Mesenteric fat pad (tissue), 1 donor: ENCODE data around the gene OCEL1. TPM values are rescaled to one million over a fixed set of nuclear protein-coding genes. Genes with fewer than 3 reads are reported as not detected.

Experiments
- DNase-seq: peaks from one replicate; pipeline ENCODE4 v3.0.0-alpha.2; 2020; ENCODE audit warnings: low spot score
- total RNA-seq: library from RNA; stranded (reverse); fragmentation: NEBNext Ultra II Directional; extraction: Animal tissue kit (Norgen Biotek cat#: 25700); gene quantifications from one replicate; pipeline ENCODE4 v1.2.1, GENCODE V29; 2021
- donor health status: DM: yes; HTN: yes; CAD: no.

The OCEL1 gene
- total RNA-seq, 1 donor from 2014 or later: 29.0 TPM

DNA sequence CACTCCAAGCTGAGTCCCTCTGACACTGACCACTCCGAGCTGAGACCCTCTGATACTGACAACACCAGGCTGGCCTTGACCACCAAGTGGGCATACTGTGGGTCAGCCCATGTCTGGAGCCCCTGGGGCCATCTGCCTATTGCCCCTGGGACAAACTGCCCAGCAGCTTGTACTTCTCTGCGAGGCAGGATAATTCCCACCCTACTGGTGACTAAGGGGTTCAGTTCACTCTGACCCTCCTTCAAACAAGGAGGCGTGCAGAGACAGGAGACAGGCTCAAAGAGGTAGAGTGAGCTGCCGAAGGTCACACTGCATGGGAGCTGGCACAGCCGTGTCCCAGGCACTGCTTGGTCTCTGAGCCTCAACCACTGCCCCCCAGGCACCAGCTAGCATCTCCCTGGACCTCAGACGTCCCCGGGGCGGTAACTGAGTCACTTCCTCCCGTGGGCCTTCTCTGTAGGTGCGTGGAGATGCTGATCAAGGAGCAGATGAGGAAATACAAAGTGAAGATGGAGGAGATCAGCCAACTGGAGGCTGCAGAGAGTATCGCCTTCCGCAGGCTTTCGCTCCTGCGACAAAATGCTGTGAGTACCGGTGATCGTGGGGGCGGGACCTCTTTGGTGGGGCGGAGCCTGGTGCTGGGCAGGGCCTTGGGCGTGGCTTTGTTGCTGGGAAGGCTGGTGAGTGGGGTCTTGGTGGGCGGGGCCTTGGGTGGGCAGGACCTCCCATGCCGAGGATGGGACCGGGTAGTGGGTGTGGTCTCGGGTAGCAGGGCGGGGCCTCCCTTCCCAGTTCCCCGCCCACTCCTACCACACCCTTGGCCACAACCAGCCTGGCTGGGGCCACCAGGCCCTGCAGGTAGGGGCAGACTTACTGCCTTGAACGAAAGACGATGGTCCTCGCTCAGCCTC, 16.6 kb upstream of the OCEL1 start:
- DNase-seq: no peak

DNA sequence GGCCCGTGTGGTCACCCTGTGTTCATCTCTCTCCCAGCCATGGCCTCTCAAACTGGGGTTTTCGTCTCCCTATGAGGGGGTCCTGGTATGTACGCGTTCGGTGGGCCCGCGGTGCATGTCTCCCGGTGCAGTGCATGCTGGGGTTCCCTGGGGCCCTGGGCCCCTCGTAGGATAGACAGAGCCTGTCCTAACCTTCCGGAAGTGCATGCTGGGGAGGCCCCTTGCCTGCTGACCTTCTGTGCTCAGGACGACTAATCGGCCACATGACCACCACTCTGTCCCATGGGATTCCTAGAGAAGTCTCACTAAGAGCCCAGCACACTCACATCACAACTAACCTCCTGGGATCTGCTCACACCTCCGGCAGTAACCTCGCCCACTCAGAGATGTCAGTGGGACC, 15.7 kb upstream of the OCEL1 start:
- DNase-seq: no peak

DNA sequence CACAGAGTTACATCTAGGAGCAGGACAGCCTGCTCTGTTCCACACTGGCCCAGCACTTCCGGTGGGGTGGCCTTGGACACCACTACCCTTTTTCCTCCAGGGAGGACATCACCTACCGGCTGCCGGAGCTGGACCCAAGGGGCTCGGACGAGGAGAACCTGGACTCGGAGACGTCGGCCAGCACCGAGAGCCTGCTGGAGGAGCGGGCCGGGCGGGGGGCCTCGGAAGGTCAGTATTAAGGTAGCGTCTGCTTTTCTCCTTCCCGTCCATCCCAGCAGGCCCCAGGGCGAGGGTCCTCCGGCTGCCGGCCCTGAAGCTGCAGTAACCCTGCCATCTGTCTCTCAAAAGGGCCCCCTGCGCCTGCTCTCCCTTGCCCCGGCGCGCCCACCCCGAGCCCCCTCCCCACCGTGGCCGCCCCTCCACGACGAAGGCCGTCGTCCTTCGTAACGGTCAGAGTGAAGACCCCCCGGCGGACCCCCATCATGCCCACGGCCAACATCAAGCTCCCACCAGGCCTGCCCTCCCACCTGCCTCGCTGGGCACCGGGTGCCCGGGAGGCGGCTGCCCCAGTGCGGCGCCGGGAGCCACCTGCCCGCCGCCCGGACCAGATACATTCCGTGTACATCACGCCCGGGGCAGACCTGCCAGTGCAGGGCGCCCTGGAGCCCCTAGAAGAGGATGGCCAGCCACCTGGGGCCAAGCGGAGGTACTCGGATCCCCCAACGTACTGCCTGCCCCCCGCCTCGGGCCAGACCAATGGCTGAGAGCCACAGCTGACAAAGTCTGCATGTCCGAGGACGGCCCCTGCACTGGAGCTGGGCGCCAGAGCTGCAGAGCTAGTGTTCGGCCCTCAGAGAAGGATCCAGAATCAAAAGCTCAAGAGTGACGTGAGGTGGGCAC, 14.2 kb upstream of the OCEL1 start:
- DNase-seq: no peak

DNA sequence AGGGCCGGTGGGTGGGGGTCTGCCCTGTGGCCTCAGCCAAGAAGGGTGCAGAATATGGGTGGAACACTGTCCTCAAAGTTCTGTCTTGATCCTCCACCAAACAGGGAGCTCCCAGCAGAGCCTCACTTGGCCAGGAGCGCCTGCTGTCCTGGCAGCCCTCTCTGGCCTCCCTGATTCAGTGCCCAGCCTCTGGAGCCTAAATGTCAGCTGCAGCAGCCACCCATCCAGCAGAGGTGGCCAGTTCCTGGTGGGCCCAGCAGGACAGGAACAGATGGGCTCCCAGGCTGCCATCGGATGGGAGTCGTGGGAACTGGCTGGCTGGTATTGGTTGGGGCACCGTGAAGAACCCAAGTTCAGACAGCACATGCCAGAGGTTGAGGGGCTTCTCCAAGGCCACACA, 12.7 kb upstream of the OCEL1 start:
- no peak for DNase-seq

DNA sequence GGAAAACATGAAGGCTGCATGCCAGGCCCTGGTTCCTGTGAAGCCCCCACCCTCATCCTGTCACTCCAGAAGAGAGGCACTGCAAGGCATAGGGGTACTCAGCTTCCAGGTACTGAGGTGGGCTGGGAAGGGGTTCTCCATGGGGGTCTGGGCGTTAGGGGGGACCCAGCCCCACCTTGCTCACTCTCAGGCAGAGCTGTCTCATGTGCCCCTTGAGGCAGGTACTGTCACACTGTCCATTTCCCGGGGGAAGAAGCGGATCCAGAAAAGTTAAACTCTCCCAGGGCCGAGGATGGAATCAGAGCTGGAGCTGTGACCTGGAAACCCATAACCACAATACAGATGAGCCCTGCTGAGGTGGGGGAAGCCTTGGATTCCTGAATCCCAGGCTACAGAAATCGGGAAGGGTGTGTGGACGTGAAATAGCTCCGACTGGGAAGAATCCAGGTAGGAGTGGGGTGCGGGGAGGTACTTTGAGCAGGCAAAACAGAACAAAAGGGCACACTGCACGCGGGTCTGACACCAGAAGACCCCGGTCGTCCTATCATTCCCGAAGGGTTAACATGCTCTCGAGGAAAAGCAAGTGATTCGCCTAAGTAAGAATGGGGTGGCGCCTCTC, 11.4 kb upstream of the OCEL1 start:
- DNase-seq: no peak

DNA sequence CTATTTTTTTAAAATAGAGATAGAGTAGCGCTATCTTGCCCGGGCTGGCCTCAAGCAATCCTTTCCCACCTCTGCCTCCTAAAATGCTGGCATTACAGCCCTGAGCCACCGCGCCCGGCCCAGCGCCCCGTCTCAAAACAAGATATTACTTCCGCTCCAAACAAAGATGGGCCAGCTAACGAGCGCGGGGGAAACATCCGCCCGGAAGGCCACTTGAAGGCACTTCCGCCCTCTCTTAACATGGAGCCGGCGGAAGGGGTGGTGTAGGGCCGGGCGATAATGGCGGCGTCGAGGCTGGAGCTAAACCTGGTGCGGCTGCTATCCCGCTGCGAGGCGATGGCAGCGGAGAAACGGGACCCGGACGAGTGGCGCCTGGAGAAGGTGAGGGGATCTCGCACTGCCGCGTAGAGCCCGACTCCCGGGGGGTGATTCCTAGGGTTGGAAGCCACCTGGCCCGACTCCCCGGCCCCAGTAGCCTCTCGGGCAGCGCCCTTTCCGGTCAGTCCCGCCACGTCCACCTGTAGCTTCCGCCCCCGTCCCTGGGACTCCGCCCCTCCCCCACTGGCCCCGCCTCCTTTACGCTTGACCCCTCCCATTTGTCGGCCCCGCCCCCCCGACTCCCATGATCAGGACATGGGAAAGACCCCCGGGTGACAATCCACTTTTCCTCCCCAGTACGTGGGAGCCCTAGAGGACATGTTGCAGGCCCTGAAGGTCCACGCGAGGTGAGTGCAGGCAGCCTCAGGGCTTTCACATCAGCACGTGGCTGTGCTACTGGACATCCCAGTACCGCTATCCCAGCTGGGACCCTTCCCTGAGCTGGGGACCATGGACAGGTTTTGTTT, 10.7 kb upstream of the OCEL1 start, which contains the start of gene USE1:
Gene USE1 (plus strand): TSS at position 231 of the 845 bp plus-strand sequence. CDS start 49 bp downstream, at position 280.
- peak; percentile 96 for DNase-seq

DNA sequence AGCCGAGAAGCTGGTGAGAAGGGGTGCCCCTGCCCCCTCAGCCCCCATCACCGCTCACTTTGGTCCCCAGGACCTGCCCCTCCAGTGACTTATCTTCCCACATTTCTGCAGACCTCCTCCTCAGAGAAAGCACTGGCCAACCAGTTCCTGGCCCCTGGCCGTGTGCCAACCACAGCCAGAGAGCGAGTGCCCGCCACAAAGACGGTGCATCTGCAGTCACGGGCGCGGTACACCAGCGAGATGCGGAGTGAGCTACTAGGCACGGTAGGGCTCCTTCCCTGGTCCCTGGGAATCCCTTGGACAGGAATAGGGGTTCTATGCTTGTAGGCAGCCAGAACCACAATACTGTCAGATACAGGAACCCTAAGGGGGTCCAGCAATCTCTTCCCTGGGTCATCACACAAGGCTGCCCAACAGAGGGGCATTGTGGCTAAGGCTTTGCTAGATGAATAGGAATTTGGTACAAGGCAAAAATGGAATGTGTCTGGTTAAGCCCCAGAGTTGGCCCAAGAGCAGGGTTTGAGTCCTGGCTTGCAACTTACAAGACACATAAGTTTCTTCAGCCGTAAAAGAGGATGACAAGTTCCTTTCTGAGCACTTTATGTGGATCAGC, 9.9 kb upstream of the OCEL1 start:
- no peak for DNase-seq

DNA sequence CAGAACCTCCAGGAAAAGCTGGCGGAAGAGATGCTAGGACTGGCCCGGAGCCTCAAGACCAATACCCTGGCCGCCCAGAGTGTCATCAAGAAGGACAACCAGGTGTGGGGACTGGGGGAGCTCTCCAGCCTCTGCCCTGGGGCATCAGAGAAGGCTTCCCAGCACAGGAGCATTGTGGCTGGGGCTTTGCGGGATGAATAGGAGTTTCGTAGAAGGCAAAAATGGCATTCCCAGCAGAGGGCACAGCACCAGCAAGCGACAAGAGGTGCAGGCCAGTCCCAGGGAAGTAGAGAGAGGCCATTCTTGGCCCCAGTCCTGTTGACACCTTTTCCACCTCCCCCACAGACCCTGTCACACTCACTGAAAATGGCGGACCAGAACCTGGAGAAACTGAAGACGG, 6.7 kb upstream of the OCEL1 start:
- no peak for DNase-seq

DNA sequence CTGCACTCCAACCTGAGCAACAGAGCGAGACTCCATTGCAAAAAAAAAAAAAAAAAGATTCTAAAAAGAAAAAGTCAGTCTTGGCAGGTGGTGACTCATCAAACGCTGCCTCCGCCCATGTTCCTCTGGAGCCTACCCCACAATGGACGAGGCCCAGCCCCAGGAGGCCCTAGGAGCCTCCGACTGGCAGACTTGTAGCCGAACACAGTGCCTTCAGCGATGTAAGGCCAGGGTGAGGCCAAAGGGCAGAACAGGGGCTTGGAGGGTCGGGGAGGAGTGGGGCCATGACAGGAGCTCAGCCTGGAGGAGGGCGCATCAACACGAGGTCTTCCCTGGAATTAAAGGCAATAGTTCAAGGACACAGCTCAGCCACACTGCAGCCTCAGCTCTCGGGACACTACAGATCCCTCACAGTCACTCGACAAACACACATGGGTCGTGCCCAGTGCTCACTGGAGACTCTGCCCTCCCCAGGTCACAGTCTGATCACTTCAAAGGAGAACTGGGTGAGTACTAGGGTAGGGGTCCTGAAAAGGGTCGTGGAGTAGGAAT, 5.7 kb upstream of the OCEL1 start:
- DNase-seq: no peak

DNA sequence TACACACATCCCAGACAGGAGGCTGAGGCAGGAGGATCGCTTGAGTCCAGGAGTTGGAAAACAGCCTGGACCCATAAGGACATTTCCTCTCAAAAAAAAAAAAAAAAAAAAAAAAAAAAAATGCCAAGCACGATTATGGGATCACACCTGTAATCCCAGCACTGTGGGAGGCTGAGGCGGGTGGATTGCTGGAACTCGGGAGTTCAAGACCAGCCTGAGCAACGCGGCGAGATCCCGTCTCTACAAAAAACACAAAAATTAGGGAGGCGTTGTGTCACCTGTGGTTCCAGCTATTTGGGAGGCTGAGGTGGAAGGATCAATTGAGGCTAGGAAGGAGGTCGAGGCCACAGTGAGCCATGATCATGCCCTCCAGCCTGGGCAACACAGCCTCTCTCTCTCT, 973 bp upstream of the OCEL1 start:
- no peak for DNase-seq

DNA sequence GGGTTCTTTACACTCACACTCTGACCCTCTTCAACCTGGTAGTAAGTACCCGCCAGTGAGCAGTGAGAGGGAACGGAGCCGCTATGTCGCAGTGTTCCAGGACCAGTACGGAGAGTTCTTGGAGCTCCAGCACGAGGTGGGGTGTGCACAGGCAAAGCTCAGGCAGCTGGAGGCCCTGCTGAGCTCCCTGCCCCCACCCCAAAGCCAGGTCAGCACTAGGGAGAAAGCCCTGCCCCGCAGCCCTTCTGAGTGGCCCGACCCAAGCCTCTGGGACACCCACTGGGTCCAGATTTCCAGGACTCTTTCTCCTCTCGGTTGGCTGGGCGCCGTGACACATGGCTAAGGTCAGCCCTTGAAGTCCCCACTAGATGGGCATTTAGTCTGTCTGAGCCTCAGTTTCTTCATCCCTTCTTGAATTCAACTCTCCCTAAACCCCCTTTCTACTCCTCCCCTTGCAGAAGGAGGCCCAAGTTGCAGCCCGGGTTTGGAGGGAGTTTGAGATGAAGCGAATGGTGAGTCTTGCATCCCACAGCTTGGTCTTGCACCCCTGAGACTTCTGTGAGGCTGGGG, 1.9 kb downstream of the OCEL1 start:
- no peak for DNase-seq

DNA sequence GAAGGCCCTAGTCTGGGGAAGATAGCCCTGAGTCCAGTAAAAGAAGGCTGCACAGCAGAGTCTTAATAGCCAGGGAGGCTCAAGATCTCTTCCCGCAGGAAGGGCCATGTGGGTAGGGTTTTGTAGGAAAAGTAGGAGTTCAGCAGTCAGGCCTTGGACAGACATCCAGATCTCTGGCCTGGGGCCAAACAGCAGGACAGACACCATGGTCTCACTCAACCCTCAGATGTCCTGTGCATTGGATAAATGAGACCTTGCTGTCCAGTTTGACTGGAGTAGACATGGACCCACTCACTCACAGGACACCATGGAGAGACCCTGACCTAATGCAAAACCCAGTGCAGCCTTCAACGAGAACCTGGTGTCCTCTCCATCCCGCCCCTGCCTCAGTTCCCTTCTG, 3.9 kb downstream of the OCEL1 start:
- DNase-seq: no peak

DNA sequence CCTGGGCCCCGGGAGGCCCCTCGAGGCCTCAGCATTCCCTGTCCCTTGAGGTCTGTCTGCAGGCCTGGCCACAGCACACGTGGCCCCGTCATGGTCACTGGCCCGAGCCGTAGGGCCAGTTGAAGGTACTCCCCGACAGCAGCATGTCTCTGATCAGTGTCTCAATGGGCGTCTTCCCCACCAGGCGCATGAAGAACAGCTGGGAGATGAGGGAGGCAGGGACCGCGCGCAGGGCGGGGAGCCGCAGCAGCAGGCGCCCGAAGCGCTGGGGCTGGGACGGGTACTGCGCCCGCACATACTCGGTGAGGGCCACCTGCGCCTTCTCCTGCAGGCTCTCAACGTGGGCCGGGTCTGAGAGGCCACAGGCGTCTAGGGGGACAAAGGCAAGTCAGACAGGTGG, 6.2 kb downstream of the OCEL1 start:
- DNase-seq: no peak

DNA sequence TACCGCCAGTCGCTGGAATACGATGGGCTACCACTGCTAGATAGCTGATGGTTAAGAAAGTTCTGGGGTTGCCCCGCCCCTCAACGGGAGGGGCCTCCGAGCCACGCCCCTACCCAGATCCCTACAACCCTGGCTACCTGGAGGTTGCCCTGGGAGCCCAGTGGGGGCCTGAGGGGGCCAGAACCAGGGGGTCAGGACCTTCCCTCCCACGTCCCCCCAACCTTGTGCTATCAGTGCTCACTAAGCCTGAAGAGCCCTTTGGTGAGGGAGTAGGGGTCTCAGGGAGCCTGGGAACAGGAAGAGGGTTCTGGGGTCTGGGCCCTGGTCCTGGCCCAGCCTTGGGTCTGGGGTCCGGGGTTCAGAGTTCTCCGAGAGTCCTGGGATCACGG, 8.9 kb downstream of the OCEL1 start:
- no peak for DNase-seq

DNA sequence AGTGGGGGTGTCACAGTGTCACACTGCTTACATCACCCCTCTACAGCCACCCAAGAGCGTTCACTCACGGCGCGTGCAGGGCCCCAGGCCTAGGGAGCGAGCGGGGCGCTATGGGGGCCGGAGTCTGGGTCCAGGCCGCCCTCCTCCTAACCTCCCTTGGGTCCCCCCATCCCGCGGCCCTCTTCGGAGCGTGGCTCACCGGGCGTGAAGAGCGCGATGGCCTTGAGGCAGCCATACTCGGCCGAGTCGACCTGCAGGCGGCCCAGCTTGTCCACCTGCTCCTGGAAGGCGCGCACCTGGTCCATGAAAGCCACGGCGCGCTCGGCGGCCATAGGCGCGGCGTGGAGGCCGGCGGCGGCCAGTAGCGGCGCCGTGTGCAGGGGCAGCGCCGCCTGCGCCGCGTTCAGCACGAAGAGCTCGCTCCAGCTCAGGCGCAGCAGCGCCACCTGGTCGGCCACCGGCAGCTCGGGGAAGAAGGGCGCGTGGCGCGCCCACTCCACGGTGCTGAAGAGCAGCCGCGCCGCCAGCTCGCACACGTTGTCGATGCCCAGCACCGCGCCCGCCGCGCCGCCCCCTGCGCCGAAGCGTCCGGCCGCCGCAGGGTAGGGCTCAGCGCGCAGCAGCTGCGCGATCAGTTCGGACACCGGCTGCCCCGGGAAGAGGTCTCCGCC, 9.4 kb downstream of the OCEL1 start:
- DNase-seq: no peak

DNA sequence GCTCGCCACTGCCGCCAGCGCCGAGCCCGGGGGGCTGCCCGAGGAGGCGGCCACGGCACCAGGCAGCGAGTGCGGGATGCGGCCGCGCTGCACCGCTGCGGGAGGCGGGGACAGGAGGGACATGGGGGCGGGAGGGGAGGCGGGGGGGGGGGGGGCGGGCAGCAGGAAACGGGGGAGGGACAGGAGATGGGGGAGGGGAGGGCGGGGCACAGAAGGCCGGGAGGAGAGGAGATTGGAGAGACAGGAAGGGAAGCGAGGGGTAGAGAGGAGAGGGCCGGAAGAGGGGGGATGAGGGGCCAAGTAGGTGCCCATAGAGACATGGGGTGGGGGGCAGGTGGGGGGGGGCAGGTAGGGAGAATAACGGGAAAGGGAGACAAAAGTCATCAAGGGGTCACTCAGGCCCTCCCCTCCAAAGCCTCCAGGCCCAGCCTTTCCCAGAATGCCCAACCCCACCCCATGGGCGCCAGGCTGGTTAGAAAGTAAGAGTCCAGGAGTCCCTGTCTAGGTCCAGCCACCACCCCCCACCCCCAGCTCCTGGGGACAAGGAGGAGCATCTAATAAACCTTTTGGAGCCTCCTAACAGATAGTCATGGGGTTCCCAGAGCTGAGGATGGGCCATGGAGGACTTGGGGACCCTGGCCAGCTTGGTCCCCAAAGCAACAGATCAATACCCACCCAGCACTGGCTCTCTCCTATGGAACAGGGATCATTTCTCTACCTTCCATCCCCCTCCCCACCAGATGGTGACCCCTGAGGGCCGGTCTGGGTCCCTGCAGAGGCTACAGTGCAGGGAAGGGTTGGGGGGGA, 10.1 kb downstream of the OCEL1 start:
- DNase-seq: no peak

DNA sequence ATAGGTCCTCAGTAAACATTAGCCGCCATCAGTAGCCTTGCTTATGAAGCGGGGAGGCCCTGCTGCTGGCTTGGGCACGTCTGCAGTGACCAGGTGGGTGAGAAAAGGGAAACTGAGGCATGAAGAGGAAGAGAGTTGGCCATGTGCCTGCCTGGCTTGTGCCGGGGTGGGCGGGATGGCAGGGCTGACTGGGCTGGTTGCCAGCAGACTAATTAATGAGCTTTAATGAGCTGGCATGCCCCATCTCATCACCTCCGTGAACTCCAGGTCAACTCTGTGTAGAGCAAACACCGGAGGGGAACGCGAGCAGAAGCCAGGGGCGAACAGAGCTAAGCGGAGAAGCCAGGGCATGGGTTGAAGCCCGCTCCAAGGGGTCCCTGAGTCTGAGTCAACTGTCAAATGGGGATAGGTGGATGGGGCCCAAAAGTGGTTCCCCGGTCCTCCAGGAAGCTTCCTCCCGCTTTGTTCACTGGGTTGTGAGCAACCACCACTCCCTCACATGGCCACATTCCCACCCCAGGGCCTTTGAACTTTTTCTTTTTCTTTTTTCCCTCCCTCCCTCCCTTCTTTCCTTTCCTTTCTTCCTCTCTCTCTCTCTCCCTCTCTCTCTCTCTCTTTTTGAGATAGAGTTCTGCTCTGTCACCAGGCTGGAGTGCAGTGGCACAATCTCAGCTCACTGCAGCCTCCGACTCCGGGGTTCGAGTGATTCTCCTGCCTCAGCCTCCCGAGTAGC, 11.0 kb downstream of the OCEL1 start:
- DNase-seq: no peak
